NCI-H460 (cell line): Measurements from ENCODE around the gene PNMA8C. TPM values are rescaled to one million over a fixed set of nuclear protein-coding genes. Genes with fewer than 3 reads are reported as not detected.
"Not testable (repeated sequence)": the region's sequence is repeated elsewhere in the genome, so short reads cannot be mapped to it uniquely, and the experiment has no call there.

Experiments used
- DNase-seq: peaks from one replicate; pipeline ENCODE4 v3.0.0-alpha.2; 2016; ENCODE audit warnings: low read depth; ENCODE audit errors: extremely low read depth
- total RNA-seq: library from RNA; depleted of rRNA; stranded (reverse); fragments of >200 nt; shearing (Covaris generic); gene quantifications from 2 replicates; pipeline ENCODE4 v1.2.3, GENCODE V29; 2014

PNMA8C gene
- total RNA-seq, 1 experiment from 2014 or later: not detected

GRCh38 chr19:46412650-46413261 lies 16.0 kb downstream of the PNMA8C start:
- no peak for DNase-seq

- no peak for DNase-seq
Measured at GRCh38 chr19:46411925-46412649, 16.6 kb downstream of the PNMA8C start.

- DNase-seq: no peak
Measured at GRCh38 chr19:46411088-46411924, 17.4 kb downstream of the PNMA8C start.

- no peak for DNase-seq
Measured at GRCh38 chr19:46410205-46411087, 18.3 kb downstream of the PNMA8C start.

- no peak for DNase-seq
Measured at GRCh38 chr19:46409191-46409590, 19.5 kb downstream of the PNMA8C start.

- no peak for DNase-seq
Measured at GRCh38 chr19:46408664-46409039, 20.1 kb downstream of the PNMA8C start.

- no peak for DNase-seq
Measured at GRCh38 chr19:46407856-46408663, 20.7 kb downstream of the PNMA8C start.

- DNase-seq: no peak
Measured at GRCh38 chr19:46406976-46407375, 21.8 kb downstream of the PNMA8C start.

GRCh38 chr19:46404753-46405468 lies 23.8 kb downstream of the PNMA8C start:
- no peak for DNase-seq

GRCh38 chr19:46404055-46404752 lies 24.5 kb downstream of the PNMA8C start:
- DNase-seq: no peak

- no peak for DNase-seq
Measured at GRCh38 chr19:46402725-46403124, 26.0 kb downstream of the PNMA8C start.

- DNase-seq: not testable (repeated sequence)
Measured at GRCh38 chr19:46397801-46398479, 30.8 kb downstream of the PNMA8C start.

GRCh38 chr19:46394402-46394797 lies 34.3 kb downstream of the PNMA8C start:
- no peak for DNase-seq

GRCh38 chr19:46393456-46394401 lies 35.0 kb downstream of the PNMA8C start:
- no peak for DNase-seq

GRCh38 chr19:46392837-46393236 lies 35.9 kb downstream of the PNMA8C start:
- no peak for DNase-seq

- DNase-seq: no peak
Measured at GRCh38 chr19:46392252-46392801, 36.4 kb downstream of the PNMA8C start.
